Measurements from ENCODE around the gene GRAP. TPM values are rescaled to one million over a fixed set of nuclear protein-coding genes. Genes with fewer than 3 reads are reported as not detected.

GRAP gene
- total RNA-seq, 1 experiment from 2014 or later, result 0.26 TPM

GRCh38 chr17:19010729-19011505 lies 35.8 kb downstream of the GRAP start:
- DNase-seq (ENCODE audit: low spot score), result no peak
- Histone ChIP-seq H3K36me3 (ENCODE audit: insufficient read depth, low read length, poor library complexity, severe bottlenecking) (no peaks in the 10 kb centered on the region), H3K27me3 (replicated peaks; ENCODE audit: insufficient read depth, low read depth, low read length, poor library complexity) (no peaks in the 10 kb centered on the region), H3K4me1 (ENCODE audit: insufficient read depth, low read length, poor library complexity, severe bottlenecking) (no peaks in the 10 kb centered on the region), H3K27ac (ENCODE audit: low read depth, low read length, poor library complexity, severe bottlenecking) (no peak overlapping the region), H3K9me3 (ENCODE audit: low read depth, low read length, poor library complexity, severe bottlenecking) (no peaks in the 10 kb centered on the region), H3K4me3 (ENCODE audit: low read depth, low read length, poor library complexity, severe bottlenecking) (no peak overlapping the region)
- BruUV-seq (replicated peaks), result no TSS peak
- ChIA-PET CTCF (no interaction called here), POLR2A (ENCODE audit: low non-redundant PET) (interaction anchor here (0.6 kb wide), 1 partner anchor 8 kb away, joined by 3 read pairs; no protein-coding TSS in a partner anchor)
- TF ChIP-seq EZH2 (IDR thresholded peaks at IDR 0.05; ENCODE audit: borderline replicate concordance, low read depth, low read length, poor library complexity, severe bottlenecking) (no peak), CTCF (conservative IDR thresholded peaks at IDR 0.05; ENCODE audit: low read depth, low read length) (no peak)
- intact Hi-C loops (cut with micrococcal nuclease; ENCODE audit: unreplicated experiment), result no loop called here

DNA sequence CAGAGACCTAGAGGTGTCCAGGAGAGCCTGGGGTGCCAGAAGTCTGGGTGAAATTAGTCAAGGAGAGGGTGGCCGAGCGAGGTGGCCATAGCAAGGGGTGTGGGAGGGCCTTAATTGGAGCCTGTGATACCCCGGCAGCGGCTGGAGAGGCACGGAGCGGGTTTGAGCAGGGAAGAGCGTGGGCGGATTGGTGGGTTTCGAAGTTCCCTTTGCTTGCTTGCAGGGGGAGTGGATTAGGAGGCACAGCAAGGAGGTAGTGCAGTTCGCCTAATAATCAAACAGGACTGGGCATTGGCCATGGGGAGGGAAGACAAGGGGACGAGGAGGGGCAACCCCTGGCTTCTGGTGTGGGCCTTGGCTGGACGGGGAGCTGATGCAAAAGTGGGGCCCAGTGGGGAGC lies 36.8 kb downstream of the GRAP start:
- no peak overlapping the region for H3K4me3 ChIP-seq (ENCODE audit: low read depth, low read length, poor library complexity, severe bottlenecking)
- H3K9me3 ChIP-seq (ENCODE audit: low read depth, low read length, poor library complexity, severe bottlenecking), result no peaks in the 10 kb centered on the region
- ChIA-PET POLR2A (ENCODE audit: low non-redundant PET) (no interaction called here), CTCF (no interaction called here)
- no peak for DNase-seq (ENCODE audit: low spot score)
- no peak for TF ChIP-seq CTCF (conservative IDR thresholded peaks at IDR 0.05; ENCODE audit: low read depth, low read length)
- no peak for TF ChIP-seq EZH2 (IDR thresholded peaks at IDR 0.05; ENCODE audit: borderline replicate concordance, low read depth, low read length, poor library complexity, severe bottlenecking)
- intact Hi-C loops (cut with micrococcal nuclease; ENCODE audit: unreplicated experiment), result no loop called here
- no TSS peak for BruUV-seq (replicated peaks)
- H3K4me1 ChIP-seq (ENCODE audit: insufficient read depth, low read length, poor library complexity, severe bottlenecking), result no peaks in the 10 kb centered on the region
- no peaks in the 10 kb centered on the region for H3K36me3 ChIP-seq (ENCODE audit: insufficient read depth, low read length, poor library complexity, severe bottlenecking)
- H3K27ac ChIP-seq (ENCODE audit: low read depth, low read length, poor library complexity, severe bottlenecking), result no peak overlapping the region
- H3K27me3 ChIP-seq (replicated peaks; ENCODE audit: insufficient read depth, low read depth, low read length, poor library complexity), result no peaks in the 10 kb centered on the region

- DNase-seq (ENCODE audit: low spot score), result no peak
- Histone ChIP-seq H3K27me3 (replicated peaks; ENCODE audit: insufficient read depth, low read depth, low read length, poor library complexity) (no peaks in the 10 kb centered on the region), H3K4me1 (ENCODE audit: insufficient read depth, low read length, poor library complexity, severe bottlenecking) (no peaks in the 10 kb centered on the region), H3K4me3 (ENCODE audit: low read depth, low read length, poor library complexity, severe bottlenecking) (no peak overlapping the region), H3K27ac (ENCODE audit: low read depth, low read length, poor library complexity, severe bottlenecking) (no peak overlapping the region), H3K36me3 (ENCODE audit: insufficient read depth, low read length, poor library complexity, severe bottlenecking) (no peaks in the 10 kb centered on the region), H3K9me3 (ENCODE audit: low read depth, low read length, poor library complexity, severe bottlenecking) (no peaks in the 10 kb centered on the region)
- ChIA-PET POLR2A (ENCODE audit: low non-redundant PET) (no interaction called here), CTCF (no interaction called here)
- TF ChIP-seq EZH2 (IDR thresholded peaks at IDR 0.05; ENCODE audit: borderline replicate concordance, low read depth, low read length, poor library complexity, severe bottlenecking) (no peak), CTCF (conservative IDR thresholded peaks at IDR 0.05; ENCODE audit: low read depth, low read length) (no peak)
- no TSS peak for BruUV-seq (replicated peaks)
- intact Hi-C loops (cut with micrococcal nuclease; ENCODE audit: unreplicated experiment), result no loop called here
Observed at GRCh38 chr17:19006698-19007097, 40.1 kb downstream of the GRAP start.
